Immature natural killer cell (primary cell): ENCODE measurements around the gene KCNK4. TPM values are rescaled to one million over a fixed set of nuclear protein-coding genes. Genes with fewer than 3 reads are reported as not detected.

Experiments
- DNase-seq, 3 donors: peaks; one replicate each; pipeline ENCODE4 v3.0.0; 2022; ENCODE audit warnings: mixed read lengths in 1 of 3
- H3K27ac Mint-ChIP-seq, 6 donors: one replicate each; pipeline ENCODE4 v1.8.0; 2020; ENCODE audit warnings: mixed read lengths in 6 of 6, mild to moderate bottlenecking in 5 of 6, inconsistent platforms in 4 of 6, moderate library complexity in 3 of 6
- H3K27me3 Mint-ChIP-seq, 3 donors: one replicate each; pipeline ENCODE4 v1.8.0; 2020 to 2021; ENCODE audit warnings: low read depth in 3 of 3, mild to moderate bottlenecking in 3 of 3, mixed read lengths in 3 of 3, moderate library complexity in 3 of 3, inconsistent platforms in 1 of 3
- H3K36me3 Mint-ChIP-seq, 3 donors: one replicate each; pipeline ENCODE4 v1.8.0; 2020; ENCODE audit warnings: mixed read lengths in 3 of 3, inconsistent platforms in 2 of 3, mild to moderate bottlenecking in 2 of 3
- H3K4me1 Mint-ChIP-seq, 2 donors: one replicate each; pipeline ENCODE4 v1.8.0; 2020; ENCODE audit warnings: inconsistent platforms in 2 of 2, mild to moderate bottlenecking in 2 of 2, mixed read lengths in 2 of 2, moderate library complexity in 1 of 2
- H3K4me3 Mint-ChIP-seq, 5 donors: one replicate each; pipeline ENCODE4 v1.8.0; 2020; ENCODE audit warnings: mild to moderate bottlenecking in 5 of 5, mixed read lengths in 5 of 5, inconsistent platforms in 3 of 5, moderate library complexity in 3 of 5
- H3K9me3 Mint-ChIP-seq, 6 donors: one replicate each; pipeline ENCODE4 v1.8.0; 2020; ENCODE audit warnings: mild to moderate bottlenecking in 6 of 6, mixed read lengths in 6 of 6, inconsistent platforms in 4 of 6, moderate library complexity in 3 of 6
- polyA plus RNA-seq, 3 donors: library from polyadenylated mRNA; unstranded; fragments of 300-500 nt; fragmentation: Illumina TruSeq; gene quantifications; one replicate each; pipeline ENCODE4 v1.2.3, GENCODE V29; 2021

KCNK4 gene
- polyA plus RNA-seq, 3 donors from 2014 or later = not detected

DNA sequence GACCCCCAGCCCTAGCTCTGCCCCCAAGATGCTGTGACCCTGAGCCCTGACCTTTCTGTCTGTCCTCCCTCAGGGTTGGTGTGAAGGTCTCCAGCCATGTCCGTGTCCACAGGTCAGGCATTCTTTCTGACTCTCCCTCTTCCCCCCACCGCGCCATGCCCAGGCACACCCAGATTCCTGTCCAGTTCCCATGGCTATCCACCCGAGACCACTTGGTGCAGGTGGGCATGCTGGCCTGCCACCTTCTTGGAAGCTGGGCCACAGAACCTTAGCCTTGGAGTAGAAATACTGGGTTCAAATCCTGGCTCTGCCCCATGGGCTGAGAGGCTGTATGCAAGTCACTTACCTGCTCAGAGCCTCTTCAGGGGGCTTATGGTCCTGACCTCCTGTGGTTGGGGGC lies 42.1 kb upstream of the KCNK4 start:
- Mint-ChIP-seq H3K4me1 (peaks cover 26 to 39% of the 10 kb centered on the region in 2 donors), H3K9me3 (no peaks in the 10 kb centered on the region), H3K27me3 (peaks cover 3 to 10% (median 7%) of the 10 kb centered on the region in 3 donors), H3K4me3 (peak overlapping the region in 2 of 5 donors; percentile 3 to 38), H3K36me3 (no peaks in the 10 kb centered on the region), H3K27ac (no peak overlapping the region)
- DNase-seq = no peak

DNA sequence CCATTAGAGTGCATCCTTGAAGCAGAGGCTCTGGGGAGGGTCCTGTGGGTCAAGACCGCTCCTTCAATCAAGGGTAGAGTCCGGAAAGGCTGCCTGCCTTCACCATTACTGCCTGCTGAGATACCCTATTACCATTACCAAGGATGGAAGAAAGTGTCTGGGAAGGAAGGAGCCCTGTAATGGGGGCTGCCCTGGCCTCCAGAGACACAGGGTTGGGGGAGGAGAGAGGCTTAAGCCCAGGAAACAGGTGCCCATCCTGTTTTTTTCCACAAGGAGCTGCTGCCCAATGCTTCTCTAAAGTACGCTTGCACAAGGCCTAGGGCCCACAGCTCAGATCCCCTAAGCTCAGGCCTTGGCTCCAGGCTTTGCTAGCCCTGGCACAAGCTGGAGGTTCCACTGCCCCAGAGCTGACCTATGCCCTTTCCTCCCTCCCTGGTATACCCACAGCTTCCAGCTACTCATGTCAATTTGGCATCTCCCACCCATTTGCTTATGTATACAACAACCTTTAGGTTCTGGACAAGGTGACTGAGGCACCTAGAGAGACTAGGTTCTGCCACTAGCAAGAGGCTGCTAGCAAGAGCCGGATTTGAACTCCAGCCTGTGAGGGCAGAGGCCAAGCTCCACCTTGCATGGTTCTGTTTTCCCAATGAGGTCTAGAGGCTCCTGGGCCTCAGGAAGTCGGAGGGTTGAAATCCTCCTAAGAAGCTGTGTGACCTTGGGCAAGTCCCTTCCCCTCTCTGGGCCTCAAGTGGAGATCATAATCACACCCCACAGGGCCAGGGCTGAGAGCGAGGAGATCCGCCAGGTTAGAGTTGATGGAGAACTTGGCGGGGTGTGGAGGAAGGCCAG lies 41.3 kb upstream of the KCNK4 start:
- Mint-ChIP-seq H3K27ac (peak overlapping the region in 2 of 6 donors; percentile 14 to 31), H3K9me3 (no peaks in the 10 kb centered on the region), H3K27me3 (peaks cover 3 to 10% (median 4%) of the 10 kb centered on the region in 3 donors), H3K4me3 (peak overlapping the region; percentile 20 to 53 (median 40)), H3K36me3 (no peaks in the 10 kb centered on the region), H3K4me1 (peaks cover 25 to 39% of the 10 kb centered on the region in 2 donors)
- no peak for DNase-seq

DNA sequence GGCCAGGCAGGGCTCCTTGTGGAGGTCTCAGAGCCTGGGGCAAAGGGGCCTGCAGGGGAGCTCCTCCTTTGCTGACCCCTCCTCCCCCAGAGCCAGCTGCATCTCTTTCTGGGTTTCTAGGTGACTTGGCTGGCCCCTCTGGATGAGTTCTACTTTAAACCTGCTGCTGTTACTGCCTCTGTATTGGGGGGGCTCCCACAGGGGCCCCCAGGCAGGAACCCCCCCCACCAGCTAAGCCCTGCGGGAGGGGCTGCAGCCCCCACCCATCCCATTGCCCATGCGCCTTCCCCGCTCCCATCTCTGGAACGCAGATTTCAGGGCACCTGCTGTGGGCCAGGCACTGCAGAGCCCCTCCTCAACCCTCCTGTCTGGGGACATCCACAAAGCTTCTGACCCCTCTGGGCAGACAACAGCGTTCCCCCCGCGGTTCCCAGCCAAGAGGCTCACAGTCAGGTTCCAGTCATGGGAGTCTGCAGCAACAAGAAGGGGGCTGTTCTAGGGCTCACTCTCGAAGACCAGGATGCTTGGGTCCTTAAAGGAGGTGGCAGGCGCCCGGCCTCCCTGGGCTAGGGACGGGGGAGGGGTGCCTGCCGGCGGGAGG lies 40.6 kb upstream of the KCNK4 start:
- H3K9me3 Mint-ChIP-seq = no peaks in the 10 kb centered on the region
- H3K27ac Mint-ChIP-seq = no peak overlapping the region
- no peaks in the 10 kb centered on the region for H3K36me3 Mint-ChIP-seq

DNA sequence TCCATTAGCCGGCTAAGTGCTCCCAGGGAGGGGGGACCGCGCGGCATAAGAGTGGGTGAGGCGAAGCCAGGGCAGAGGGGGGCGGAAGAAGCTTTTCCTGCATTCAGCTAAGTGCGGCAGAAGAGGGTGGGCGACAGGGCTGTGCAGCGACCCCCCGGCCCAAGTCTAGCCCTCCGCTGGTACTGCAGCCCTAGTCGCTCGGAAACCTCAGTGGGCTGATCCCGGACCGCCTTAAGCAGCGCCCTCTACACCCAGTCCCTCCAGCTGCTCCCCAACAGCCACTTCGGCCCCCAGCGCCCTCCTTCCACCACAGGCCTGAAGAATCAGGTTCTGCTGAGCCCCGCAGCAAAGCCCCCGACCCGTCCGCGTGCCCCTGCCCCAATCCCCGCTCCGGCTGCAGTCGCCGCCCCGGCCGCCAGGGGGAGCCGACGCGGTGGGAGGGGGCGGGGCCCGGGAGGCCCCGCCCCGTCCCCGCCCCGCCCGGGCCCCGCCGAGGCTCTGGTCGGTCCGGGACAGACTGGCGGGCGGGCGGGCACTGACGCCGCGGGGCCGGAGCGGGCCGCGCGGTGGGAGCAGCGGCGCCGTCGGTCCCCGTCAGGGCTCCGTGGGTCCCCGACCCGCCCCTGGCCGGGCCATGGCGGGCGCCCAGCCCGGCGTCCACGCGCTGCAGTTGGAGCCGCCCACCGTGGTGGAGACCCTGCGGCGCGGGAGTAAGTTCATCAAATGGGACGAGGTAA lies 39.9 kb upstream of the KCNK4 start, which contains the start of gene PLCB3:
Gene PLCB3, plus strand, starts transcription at position 515 of the 737 bp plus-strand sequence. Its CDS starts 120 bp downstream, at position 635.
- Mint-ChIP-seq H3K4me3 (peak within 1 kb of the TSS; percentile 82 to 89 (median 86)), H3K9me3 (no peaks in the 10 kb centered on the region), H3K4me1 (peaks cover 15 to 26% of the 10 kb centered on the region in 2 donors), H3K27ac (peak within 1 kb of the TSS in 5 of 6 donors; percentile 62 to 89 (median 77)), H3K27me3 (peaks cover 2 to 10% (median 4%) of the 10 kb centered on the region in 3 donors), H3K36me3 (no peaks in the 10 kb centered on the region)
- peak; percentile 57 to 64 (median 61) for DNase-seq

More for the DNA sequence above, 40.6 kb upstream of the KCNK4 start:
- Mint-ChIP-seq H3K27me3 (peaks cover 4 to 10% (median 4%) of the 10 kb centered on the region in 3 donors), H3K4me1 (peaks cover 21 to 33% of the 10 kb centered on the region in 2 donors), H3K4me3 (peak overlapping the region; percentile 81 to 89 (median 82))
- DNase-seq = no peak

DNA sequence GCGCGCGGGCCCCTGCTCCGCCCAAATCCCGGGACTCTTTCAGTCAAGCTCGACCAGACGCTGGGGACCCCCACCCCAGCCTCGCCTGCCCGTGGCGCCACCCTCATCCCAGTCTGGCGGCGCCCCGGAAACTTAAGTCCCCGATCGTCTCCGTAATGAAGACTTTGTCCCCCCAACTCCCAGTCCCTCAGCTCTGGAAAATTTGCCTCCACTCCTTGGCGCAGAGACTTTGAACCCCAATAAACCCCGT lies 39.4 kb upstream of the KCNK4 start:
- H3K4me3 Mint-ChIP-seq = peak overlapping the region; percentile 79 to 86 (median 85)
- peak overlapping the region in 3 of 6 donors; percentile 62 to 77 (median 64) for H3K27ac Mint-ChIP-seq
- DNase-seq = no peak
- H3K36me3 Mint-ChIP-seq = no peaks in the 10 kb centered on the region
- H3K9me3 Mint-ChIP-seq = no peaks in the 10 kb centered on the region
- H3K4me1 Mint-ChIP-seq = peaks cover 15 to 25% of the 10 kb centered on the region in 2 donors
- peaks cover 2 to 10% (median 4%) of the 10 kb centered on the region in 3 donors for H3K27me3 Mint-ChIP-seq

DNA sequence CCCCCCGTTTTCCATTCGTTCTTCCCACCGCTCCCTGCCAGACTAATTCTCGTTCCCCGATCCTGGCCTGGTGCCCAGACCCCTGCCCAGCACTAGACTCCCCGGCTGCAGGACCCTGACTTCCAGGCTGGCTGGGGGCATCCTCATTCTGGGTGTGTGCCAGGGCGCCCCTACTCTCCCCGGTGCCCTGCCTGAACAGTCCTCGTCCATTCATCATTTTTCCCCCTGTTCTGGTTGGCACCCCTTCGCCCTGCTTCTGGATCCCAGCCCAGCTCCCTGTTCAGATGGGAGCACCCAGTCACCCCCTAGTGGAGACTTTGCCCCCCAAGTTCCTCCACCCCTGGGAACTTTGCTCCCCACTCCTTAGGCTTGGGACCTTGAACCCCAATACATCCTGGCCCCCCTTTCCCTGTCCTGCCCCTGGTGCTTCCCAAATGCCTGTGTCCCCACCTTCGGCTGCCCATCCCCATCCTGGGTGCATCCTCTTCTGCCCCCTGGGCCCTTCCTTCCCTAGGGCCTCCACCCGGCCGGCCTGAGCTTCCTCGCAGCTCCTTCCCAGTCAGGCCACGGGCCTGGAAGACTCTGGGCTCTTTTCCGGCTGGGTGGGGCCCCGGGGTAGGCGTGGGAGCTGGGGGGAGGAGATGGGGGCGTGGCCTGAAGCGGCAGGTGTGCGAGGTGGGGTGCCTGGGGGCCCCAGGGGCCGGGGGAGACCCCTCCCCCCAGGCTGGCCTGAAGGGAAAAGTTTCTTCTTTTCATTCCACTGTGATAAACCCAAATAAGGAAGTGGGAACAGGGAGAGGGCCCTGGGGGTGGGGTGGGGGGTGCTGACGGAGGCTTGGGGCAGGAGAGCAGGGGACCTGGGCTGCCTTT lies 38.9 kb upstream of the KCNK4 start:
- peak overlapping the region in 3 of 6 donors; percentile 62 to 77 (median 64) for H3K27ac Mint-ChIP-seq
- peaks cover 2 to 10% (median 3%) of the 10 kb centered on the region in 3 donors for H3K27me3 Mint-ChIP-seq
- DNase-seq = no peak
- no peaks in the 10 kb centered on the region for H3K36me3 Mint-ChIP-seq
- H3K4me3 Mint-ChIP-seq = peak overlapping the region; percentile 79 to 86 (median 85)
- H3K9me3 Mint-ChIP-seq = no peaks in the 10 kb centered on the region
- H3K4me1 Mint-ChIP-seq = peaks cover 15 to 22% of the 10 kb centered on the region in 2 donors

DNA sequence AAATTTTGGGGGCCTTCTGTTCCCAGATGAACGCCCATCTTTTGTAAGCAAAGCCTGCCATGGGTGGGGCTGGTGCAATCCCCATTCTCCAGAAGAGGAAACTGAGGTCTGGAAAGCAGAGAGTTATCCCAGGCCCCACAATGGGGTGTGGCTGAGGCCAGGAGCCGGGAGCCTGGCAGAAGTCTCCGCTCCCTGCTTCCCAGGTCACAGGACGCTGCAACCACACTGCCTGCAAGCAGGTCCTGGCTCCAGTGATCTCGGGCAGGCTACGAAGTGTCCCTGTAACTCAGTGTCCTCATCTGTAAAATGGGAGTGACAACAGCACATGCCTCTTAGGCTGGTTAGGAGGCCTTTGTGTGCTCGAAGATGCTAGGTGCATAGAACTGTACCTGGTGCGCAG lies 38.1 kb upstream of the KCNK4 start:
- H3K9me3 Mint-ChIP-seq = no peaks in the 10 kb centered on the region
- H3K4me1 Mint-ChIP-seq = peaks cover 10 to 18% of the 10 kb centered on the region in 2 donors
- H3K27me3 Mint-ChIP-seq = peaks cover 2 to 10% (median 3%) of the 10 kb centered on the region in 3 donors
- DNase-seq = no peak
- H3K36me3 Mint-ChIP-seq = no peaks in the 10 kb centered on the region
- H3K27ac Mint-ChIP-seq = peak overlapping the region in 1 of 6 donors; percentile 13
- peak overlapping the region in 3 of 5 donors; percentile 13 to 49 (median 35) for H3K4me3 Mint-ChIP-seq

DNA sequence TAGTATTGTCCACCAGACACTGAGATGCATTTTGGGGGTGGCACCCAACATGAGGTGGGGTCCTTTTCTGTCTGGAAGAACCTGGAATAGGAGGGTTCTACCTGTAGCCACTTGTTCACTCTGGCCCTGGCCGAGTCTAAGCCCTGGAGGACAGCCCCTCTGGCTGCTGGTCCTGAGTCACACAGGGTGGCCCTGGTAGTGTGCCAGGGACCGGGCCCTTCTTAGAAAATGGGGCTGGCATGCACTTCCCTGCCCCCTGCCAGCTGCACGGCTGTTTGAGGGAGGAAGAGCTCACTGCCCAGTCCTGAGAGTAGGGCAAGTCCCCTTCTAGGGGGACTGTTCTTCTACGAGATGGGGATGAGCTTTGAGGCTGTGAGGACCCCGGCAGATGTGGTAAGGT lies 37.6 kb upstream of the KCNK4 start:
- Mint-ChIP-seq H3K36me3 (no peaks in the 10 kb centered on the region), H3K27me3 (peaks cover 2 to 10% (median 3%) of the 10 kb centered on the region in 3 donors), H3K4me1 (peaks cover 8 to 16% of the 10 kb centered on the region in 2 donors), H3K27ac (peak overlapping the region in 2 of 6 donors; percentile 13 to 40), H3K4me3 (peak overlapping the region in 3 of 5 donors; percentile 13 to 49 (median 35)), H3K9me3 (no peaks in the 10 kb centered on the region)
- DNase-seq = no peak

DNA sequence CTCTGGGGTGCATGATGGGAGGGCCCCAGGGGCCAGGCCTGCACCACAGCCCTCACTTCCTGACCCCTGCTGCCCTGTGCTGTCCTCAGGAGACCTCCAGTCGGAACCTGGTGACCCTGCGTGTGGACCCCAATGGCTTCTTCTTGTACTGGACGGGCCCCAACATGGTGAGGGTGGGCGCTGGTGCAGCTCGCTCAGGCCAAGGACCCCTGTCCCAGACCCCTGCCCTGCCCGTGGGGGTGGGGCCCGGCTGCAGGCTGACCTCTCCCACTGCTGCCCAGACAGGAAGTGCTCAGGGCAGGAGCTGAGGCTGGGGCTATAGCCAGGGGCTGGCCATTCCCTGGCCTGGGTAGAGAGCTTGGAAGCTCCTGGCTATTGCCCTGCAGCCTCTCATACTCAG lies 36.8 kb upstream of the KCNK4 start:
- Mint-ChIP-seq H3K27me3 (peaks cover 2 to 11% (median 3%) of the 10 kb centered on the region in 3 donors), H3K36me3 (peaks cover 0 to 1% (median under 1%) of the 10 kb centered on the region in 3 donors), H3K27ac (no peak overlapping the region), H3K4me1 (peaks cover 8 to 17% of the 10 kb centered on the region in 2 donors), H3K9me3 (no peaks in the 10 kb centered on the region), H3K4me3 (no peak overlapping the region)
- no peak for DNase-seq

DNA sequence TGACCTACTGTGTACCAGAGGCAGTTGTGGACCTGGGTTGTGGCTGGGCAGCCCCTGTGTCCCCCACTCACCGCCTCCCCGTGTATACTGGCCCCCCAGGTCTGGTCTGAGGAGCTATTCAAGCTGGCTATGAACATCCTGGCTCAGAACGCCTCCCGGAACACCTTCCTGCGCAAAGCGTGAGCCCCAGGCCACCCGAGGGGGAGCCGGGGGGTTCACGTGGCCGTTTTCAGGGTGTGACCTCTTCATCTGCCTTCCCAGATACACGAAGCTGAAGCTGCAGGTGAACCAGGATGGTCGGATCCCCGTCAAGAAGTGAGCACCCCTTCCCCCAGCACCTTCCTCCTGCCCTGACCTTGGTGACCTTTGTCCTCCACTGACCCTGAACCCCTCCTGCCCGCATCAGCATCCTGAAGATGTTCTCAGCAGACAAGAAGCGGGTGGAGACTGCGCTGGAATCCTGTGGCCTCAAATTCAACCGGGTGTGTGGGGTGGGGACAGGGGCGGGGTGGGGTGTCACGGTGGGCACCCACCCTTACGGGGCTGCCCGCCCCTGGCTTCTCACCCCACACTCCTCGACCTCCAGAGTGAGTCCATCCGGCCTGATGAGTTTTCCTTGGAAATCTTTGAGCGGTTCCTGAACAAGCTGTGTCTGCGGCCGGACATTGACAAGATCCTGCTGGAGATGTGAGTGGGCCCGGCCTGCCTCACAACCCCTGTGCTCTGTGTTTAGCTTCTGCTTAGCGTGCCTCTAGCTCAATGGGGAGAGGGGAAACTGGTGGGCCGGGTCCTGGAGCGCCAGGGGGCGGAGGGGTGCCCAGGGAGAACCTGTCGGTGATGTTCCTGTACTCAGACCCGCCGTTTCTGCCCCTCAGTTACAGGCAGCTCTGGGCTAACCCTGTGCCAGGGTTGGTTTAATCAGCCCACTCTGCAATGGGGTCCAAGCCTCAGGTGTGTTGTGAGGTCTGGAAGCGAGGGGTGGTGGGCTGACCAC lies 35.7 kb upstream of the KCNK4 start:
- Mint-ChIP-seq H3K4me1 (peaks cover 8 to 20% of the 10 kb centered on the region in 2 donors), H3K36me3 (peaks cover 0 to 5% (median 4%) of the 10 kb centered on the region in 3 donors), H3K4me3 (no peak overlapping the region), H3K27me3 (peaks cover 2 to 13% (median 6%) of the 10 kb centered on the region in 3 donors), H3K9me3 (no peaks in the 10 kb centered on the region), H3K27ac (peak overlapping the region in 1 of 6 donors; percentile 30)
- DNase-seq = no peak

DNA sequence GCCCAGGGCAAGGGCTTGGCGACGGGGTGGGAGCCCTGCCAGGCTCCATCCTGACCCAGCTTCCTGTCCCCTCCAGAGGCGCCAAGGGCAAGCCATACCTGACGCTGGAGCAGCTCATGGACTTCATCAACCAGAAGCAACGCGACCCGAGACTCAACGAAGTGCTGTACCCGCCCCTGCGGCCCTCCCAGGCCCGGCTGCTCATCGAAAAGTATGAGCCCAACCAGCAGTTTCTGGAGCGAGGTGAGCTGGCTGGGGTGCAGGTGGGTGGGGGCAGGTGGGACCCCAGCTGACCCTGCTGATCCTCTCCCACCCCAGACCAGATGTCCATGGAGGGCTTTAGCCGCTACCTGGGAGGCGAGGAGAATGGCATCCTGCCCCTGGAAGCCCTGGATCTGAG lies 34.8 kb upstream of the KCNK4 start:
- H3K27ac Mint-ChIP-seq = no peak overlapping the region
- peaks cover 0 to 5% (median 4%) of the 10 kb centered on the region in 3 donors for H3K36me3 Mint-ChIP-seq
- peaks cover 2 to 11% (median 6%) of the 10 kb centered on the region in 3 donors for H3K27me3 Mint-ChIP-seq
- no peak for DNase-seq
- peaks cover 8 to 16% of the 10 kb centered on the region in 2 donors for H3K4me1 Mint-ChIP-seq
- no peaks in the 10 kb centered on the region for H3K9me3 Mint-ChIP-seq
- H3K4me3 Mint-ChIP-seq = no peak overlapping the region

DNA sequence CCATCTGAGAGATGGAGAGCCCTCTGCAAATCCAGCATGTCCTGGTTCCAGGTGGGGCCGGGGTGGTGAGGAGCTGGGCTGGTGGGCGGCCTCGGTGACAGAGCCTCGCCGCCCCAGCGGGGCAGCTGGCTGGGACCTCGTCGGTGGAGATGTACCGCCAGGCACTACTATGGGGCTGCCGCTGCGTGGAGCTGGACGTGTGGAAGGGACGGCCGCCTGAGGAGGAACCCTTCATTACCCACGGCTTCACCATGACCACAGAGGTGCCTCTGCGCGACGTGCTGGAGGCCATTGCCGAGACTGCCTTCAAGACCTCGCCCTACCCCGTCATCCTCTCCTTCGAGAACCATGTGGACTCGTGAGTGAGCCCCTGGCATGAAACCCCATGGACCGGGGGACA lies 32.7 kb upstream of the KCNK4 start:
- Mint-ChIP-seq H3K4me1 (peaks cover 0 to 8% of the 10 kb centered on the region in 2 donors), H3K27me3 (peaks cover 0 to 5% (median 4%) of the 10 kb centered on the region in 3 donors), H3K36me3 (peaks cover 0 to 9% (median 4%) of the 10 kb centered on the region in 3 donors), H3K9me3 (no peaks in the 10 kb centered on the region), H3K4me3 (no peak overlapping the region), H3K27ac (no peak overlapping the region)
- DNase-seq = no peak
